Esophagus mucosa (tissue), 1 donor: Measurements from ENCODE around the gene PRKD3. TPM values are rescaled to one million over a fixed set of nuclear protein-coding genes. Genes with fewer than 3 reads are reported as not detected.

Experiments
- ATAC-seq: fragments of 200-7000 bp; cut with Tn5 transposase; one replicate; pipeline ENCODE4 v1.9.1; 2020
- total RNA-seq: library from RNA; stranded (reverse); gene quantifications from one replicate; pipeline ENCODE4 v1.2.4, GENCODE V29; 2023
- donor health status: DM: yes; HTN: yes; CAD: no.

PRKD3 gene
- total RNA-seq, 1 donor from 2014 or later, result 17.4 TPM

DNA sequence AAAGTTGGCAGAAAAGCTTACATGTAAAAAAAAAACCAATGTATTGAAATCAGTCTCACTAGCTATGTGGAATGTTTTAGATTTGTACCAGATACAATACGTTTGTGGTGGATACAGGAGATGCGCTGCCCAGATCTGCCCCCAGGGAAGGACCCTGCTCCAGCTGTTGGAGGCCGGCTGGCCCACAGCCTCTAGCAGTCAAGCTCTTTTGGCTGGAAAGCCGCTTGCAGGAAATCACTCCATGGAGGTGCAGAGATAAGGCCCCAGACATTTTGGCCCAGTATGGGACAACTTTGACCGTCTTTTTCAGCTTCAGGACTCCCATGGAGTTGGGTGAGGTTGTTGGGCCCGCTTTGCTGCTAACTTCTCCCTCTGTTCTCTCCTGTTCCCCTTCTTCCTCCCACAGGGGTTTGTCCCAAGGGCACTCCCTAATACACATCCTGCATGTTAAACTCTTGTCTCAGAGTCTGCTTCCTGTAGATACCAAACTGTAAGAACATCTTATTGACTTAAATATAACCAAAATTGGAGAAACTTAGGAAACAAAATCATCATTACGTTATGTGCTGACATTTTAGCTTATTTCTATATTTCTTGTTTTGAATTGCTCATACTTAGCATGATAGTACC, 18.1 kb upstream of the PRKD3 start:
- ATAC-seq, result no peak

GRCh38 chr2:37340637-37341036, 16.0 kb upstream of the PRKD3 start:
- no peak for ATAC-seq

GRCh38 chr2:37338933-37339332, 14.3 kb upstream of the PRKD3 start:
- no peak for ATAC-seq

DNA sequence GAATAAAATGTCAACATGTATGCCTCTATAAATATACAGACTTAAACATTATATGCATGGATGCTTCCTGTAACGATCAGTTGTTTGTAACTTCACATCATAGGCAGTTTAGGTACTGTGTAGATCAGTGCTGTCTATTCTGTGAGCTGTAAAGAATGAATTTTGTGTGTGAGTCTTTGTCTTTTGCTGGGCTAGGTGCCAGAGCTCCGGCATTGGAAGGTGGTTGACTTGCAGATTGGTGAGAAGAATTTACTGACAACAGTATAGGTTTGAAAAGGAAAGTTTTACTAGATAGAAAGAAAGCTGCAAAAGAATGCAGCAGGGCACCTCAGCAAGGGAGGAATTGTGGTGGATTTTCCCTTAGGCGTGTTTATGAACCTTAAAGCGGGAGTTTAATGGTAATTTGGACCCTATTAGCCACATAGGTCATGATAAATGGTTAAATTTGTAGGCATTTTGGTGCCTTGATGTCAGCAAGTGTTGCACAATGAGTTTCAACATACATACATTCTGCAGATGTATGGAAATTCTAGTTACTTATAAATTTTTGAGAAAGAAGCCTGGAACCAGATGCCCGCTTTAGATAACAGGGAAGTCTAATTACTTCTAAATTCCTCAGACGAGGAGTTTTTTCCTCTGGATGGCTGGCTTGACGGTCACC, 13.1 kb upstream of the PRKD3 start:
- no peak for ATAC-seq

- no peak for ATAC-seq
These were observed 11.0 kb upstream of the PRKD3 start for GRCh38 chr2:37335604-37336003.

- ATAC-seq, result no peak
These were observed 8.6 kb upstream of the PRKD3 start for GRCh38 chr2:37333256-37333655.

DNA sequence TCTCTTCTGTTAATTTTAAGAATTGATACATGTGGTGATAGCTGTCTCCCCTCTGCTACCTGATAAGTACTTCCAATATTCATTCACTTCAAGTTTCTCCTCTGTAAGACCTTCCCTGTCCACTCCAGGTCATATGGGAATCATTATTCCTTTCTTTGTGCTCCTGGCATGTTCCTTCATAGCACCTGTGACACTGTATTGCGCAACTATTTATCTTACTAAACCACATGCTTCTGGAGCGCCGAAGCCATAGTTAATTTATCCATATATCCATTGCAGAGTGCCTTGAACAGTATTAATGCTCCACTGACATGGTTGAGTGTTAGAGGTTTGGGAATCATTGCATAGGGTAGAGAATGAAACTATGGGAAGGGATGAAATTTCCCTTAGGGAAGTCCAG, 7.9 kb upstream of the PRKD3 start:
- ATAC-seq, result no peak

- ATAC-seq, result no peak
These were observed 6.0 kb upstream of the PRKD3 start for GRCh38 chr2:37330681-37331080.

DNA sequence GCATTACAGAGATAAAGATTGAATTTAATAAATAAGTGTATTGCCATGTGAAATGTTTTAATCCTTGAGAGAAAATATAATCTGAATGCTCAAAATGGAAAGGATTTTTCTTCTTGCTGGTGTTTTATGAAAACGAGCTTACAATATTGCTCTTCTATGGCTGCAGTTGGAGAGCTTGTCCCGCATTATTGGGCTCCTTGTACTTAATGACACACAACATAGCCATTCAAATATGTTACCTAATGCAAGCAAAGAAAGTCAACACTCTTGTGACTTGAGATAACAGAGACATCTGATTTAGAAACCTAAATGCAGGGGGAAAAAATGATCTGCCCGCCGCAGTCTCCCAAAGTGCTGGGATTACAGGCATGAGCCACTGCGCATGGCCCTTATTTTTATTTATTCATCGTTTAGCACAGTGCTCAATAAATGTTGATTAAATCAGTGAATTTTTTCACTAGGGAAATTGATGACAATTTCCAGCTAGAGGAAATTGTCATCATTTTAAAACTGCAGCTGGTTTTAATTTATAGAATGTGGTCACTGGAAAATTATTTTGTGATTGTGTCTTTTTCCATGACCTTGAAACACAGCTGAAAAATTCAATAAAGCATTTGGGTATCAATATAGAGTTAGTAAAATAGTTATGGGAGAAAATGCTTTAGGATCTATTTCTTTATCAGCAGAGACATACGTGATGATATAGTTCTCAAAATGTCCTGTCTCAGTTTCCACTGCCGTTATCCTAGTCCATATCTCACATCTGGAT, 2.4 kb upstream of the PRKD3 start:
- ATAC-seq, result no peak

DNA sequence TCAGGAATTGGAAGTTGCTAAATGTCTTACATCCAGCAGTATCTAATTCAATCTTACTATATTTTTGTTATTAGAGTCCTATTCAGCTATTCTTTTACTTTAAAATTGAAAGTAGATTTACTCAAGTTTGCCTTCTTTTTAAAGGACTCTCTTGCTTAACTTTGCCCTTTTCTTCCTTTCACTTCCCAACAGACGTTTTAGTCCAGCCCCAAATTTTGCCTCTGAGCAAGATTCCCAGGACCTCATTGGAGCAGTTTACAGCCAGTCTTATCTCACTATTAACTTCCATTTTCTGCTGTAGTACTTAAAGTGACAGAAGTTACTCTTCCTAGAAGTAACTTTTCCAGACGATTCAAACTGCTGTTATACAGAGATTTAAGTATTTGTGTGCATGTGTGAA, 1.7 kb upstream of the PRKD3 start:
- ATAC-seq, result no peak

DNA sequence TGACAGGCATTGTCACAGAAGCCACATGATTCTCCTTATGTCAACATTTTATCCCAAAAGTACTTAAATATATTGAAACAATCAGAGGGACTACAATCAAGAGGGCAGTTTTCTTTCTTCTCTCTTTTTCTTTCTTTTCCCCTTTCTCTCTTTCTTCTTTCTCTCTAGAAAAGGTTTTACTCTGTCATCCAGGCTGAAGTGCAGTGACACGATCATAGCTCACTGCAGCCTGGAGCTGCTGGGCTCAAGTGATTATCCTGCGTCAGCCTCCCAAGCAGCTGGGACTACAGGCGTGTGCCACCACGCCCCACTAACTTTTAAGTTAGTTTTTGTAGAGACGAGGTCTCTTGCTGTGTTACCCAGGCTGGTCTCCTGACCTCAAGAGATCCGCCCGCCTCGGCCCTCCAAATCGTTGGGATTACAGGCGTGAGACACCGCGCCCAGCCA, 1.0 kb upstream of the PRKD3 start:
- ATAC-seq, result no peak

DNA sequence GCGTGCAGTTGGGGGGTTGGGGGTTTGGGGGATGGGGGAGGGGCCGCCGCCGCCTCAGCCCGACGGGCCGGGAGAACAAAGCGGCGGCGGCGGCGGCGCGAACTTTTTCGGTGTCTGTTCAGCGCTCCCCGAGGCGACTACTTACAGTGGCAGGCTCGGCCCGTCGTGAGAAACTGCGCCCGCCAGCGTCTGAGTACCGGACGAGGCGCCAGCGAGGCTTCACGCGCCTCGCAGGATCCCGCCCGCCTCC, 172 bp downstream of the PRKD3 start:
- no peak for ATAC-seq

DNA sequence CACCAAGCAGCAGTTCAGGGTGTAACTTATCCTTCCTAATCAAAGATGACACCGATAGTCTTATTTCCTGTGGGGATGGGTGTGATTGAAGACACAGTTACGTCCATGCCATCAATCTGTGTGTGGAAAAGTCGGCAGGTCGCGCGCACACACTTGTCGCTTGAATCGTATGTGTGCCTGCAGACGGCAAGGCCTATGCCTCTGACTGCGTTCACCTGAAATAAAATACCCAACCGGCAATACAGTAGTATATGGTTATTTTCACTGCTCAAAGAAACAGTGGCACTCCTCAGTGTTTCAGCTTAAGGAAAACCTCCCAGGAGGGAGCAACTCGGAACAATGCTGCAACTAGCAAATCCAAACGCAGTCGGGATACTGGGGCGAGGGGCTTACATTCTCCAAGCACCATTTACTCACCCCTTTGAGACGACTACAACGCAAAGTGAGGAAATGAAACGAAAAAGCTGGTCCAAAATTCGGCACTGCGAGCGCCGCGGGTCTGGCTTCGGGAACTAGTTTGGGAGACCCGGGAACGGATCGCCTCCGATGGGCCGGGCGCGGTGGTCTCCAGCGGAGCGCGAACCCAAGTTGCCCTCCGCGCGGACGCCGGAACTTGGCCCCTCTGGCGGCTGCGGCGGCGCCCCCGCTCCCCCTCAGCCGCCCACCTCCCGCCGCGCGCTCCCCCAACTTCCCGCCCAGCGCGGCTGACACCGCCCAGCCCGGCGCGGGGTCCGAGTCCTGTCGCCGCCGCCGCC, 675 bp downstream of the PRKD3 start:
- ATAC-seq, result peak; percentile 37

DNA sequence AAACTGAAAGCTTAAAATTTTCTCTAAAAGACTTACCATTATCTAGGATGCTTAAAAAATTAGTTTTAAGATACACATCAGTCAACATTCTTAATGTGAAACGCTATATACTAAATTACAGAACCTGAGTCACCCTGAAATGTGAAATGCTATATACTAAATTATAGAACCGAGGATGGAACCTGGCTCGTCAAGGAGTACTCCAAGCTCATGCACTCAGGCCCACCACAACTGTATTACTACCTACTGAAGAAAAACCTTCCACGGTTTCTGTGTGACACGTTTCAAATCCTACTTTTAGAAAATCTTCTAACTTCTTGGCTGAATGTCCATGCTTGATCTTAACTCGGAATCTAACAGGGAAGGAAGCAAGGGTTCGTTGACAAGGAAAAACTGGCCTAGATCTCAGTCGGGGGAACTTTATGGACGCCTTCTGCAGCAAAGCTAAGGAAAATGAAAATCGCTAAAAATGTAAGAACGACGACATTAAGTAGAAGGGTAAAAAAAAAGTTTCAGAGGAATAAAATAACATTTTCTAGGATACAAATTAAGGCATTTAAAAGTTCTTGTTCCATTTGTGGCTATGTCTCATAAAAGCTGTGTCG, 1.4 kb downstream of the PRKD3 start:
- ATAC-seq, result no peak

DNA sequence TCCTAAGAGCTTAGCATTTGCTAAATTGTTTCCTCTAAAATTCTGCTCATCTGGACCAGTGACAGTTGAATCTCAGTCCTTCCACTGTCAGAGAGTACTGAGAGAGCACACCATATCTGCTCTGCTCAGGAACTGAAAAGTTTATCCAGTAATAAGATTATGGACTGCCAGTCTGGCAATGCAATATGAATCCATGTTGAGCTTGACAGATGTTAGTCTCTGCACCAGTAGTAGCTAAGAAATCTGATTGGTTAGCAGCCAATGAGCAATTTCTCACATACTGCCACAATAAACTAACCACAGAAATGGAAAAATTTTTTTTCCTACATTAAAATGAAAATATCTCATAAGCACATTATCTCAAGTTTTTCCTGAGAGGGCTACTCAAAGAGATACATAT, 2.3 kb downstream of the PRKD3 start:
- no peak for ATAC-seq

- no peak for ATAC-seq
These were observed 3.5 kb downstream of the PRKD3 start for GRCh38 chr2:37321029-37321682.

- ATAC-seq, result no peak
These were observed 4.7 kb downstream of the PRKD3 start for GRCh38 chr2:37319754-37320609.

GRCh38 chr2:37318401-37318800, 6.2 kb downstream of the PRKD3 start:
- ATAC-seq, result no peak

GRCh38 chr2:37317746-37318145, 6.9 kb downstream of the PRKD3 start:
- no peak for ATAC-seq

DNA sequence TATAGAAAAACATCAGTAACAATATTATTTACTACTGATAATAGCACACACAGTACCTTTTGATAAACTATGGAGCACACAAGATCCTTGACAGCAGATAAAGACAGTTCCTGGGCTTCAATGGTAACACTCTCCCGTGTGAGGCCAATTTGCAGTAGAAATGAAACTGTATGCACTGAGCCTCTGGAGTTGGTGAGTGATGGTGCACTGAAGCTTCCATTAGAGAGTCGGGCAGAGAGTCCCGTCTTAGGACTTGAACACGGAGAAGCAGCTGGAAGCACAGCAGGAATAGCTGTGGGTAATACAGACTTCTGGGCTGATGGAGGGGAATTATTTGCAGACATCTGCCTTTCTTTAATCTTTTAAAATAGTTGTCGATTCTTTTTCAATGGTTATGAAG, 8.5 kb downstream of the PRKD3 start:
- no peak for ATAC-seq

DNA sequence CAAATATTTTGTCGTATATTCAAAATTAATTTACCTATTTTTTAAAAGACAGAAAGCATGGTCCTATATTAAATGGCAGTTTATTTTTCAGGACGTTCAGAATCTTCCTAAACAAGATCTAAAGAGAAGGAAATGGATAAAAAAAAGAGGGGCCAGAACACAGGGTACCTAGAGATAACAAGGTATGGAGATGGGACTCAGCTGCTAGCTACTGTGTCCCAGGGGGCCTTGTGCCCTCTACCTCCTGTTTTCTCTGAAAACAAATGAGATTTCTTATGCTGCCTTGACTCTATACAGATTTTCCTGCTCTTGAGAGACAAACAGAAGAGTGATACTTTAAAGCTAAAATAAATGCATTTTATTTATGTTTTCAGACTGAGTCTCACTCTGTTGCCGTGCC, 9.3 kb downstream of the PRKD3 start:
- ATAC-seq, result no peak

- peak; percentile 73 for ATAC-seq
These were observed 17.1 kb downstream of the PRKD3 start for GRCh38 chr2:37307500-37307899.
